K562 (cell line): ENCODE results near the gene CHST14. TPM values are rescaled to one million over a fixed set of nuclear protein-coding genes. Genes with fewer than 3 reads are reported as not detected.

Source experiments
- ATAC-seq: fragments of 200-7000 bp; cut with Tn5 transposase; 3 replicates; pipeline ENCODE4 v1.9.1; 2020; ENCODE audit warnings: moderate library complexity
- BruUV-seq: library from RNA; stranded (reverse); fragments of 400-500 nt; replicated peaks from 2 replicates; lab custom pipeline; 2021; lab: Mats Ljungman, UMichigan
- CTCF ChIA-PET: fragments of 300-600 bp; formaldehyde crosslinking; extraction: SDS; loops from one replicate; lab custom pipeline; 2021; ENCODE audit warnings: low intra/inter-chr PET ratio; lab: Yijun Ruan, JAX
- POLR2A ChIA-PET: fragments of 300-600, 350-650 bp; sonication (Branson Sonifier 250); formaldehyde crosslinking; extraction: SDS; loops from one replicate; lab custom pipeline; 2021; ENCODE audit warnings: antibody characterized with exemption, inconsistent platforms; lab: Yijun Ruan, JAX
- DNase-seq, 4 experiments: peaks; one replicate each; pipeline versions ENCODE4 v3.0.0 to v3.0.0-alpha.2; 2011 to 2018; ENCODE audit warnings: low spot score in 3 of 4, mixed read lengths in 3 of 4; ENCODE audit errors: extremely low read depth in 1 of 4
- FAIRE-seq: peaks from 2 replicates; lab custom pipeline; 2011; peaks lifted over from hg19 to GRCh38; lab: Jason Lieb, UNC
- H2AFZ ChIP-seq: 2 replicates; pipeline ENCODE4 v1.6.0; 2011; ENCODE audit warnings: low read depth, low read length, control low read depth, inconsistent platforms
- H3K27ac ChIP-seq: fragments of 200-600 bp; 3 replicates; pipeline ENCODE4 v1.8.0; 2011; ENCODE audit warnings: low read depth, mild to moderate bottlenecking, control low read depth, inconsistent platforms, low read length, moderate library complexity, mixed read lengths; ENCODE audit errors: extremely low read depth
- H3K27me3 ChIP-seq, 2 experiments: fragments of 300-600 bp in 1 of 2; 2 replicates in 1 of 2; 3 replicates in 1 of 2; pipeline versions ENCODE4 v1.6.0 to v1.8.0; 2011; ENCODE audit warnings: inconsistent platforms in 2 of 2, low read length in 2 of 2, mild to moderate bottlenecking in 1 of 2, mixed read lengths in 1 of 2, moderate library complexity in 1 of 2; ENCODE audit not compliant: control insufficient read depth in 2 of 2, insufficient read depth in 2 of 2
- H3K36me3 ChIP-seq: fragments of 300-600 bp; 3 replicates; pipeline ENCODE4 v1.8.0; 2011; ENCODE audit warnings: mild to moderate bottlenecking, low read length, inconsistent platforms; ENCODE audit not compliant: control insufficient read depth, insufficient read depth
- H3K4me1 ChIP-seq, 2 experiments: fragments of 200-600 bp in 1 of 2; replicated peaks in 1 of 2; 2 replicates in 1 of 2; 3 replicates in 1 of 2; pipeline versions ENCODE4 v1.5.1 to v1.8.0; 2011; ENCODE audit warnings: inconsistent platforms in 2 of 2, low read length in 2 of 2, mild to moderate bottlenecking in 1 of 2, mixed read lengths in 1 of 2, moderate library complexity in 1 of 2; ENCODE audit not compliant: control insufficient read depth in 2 of 2, insufficient read depth in 2 of 2
- H3K4me2 ChIP-seq: 2 replicates; pipeline ENCODE4 v1.6.1; 2011; ENCODE audit warnings: low read length, control low read depth, inconsistent platforms, mixed read lengths; ENCODE audit not compliant: insufficient read depth
- H3K4me3 ChIP-seq: fragments of 200-600 bp; sonication (generic), shearing (Covaris generic); 2 replicates; pipeline ENCODE4 v1.5.1; 2016; ENCODE audit warnings: control low read depth, inconsistent platforms
- H3K79me2 ChIP-seq: fragments of 200-600 bp; 3 replicates; pipeline ENCODE4 v1.8.0; 2011; ENCODE audit warnings: low read length, inconsistent platforms; ENCODE audit not compliant: control insufficient read depth, insufficient read depth
- H3K9ac ChIP-seq, 2 experiments: 2 replicates each; pipeline versions ENCODE4 v1.6.0 to v1.6.1; 2011; ENCODE audit warnings: low read depth in 2 of 2, low read length in 2 of 2, control low read depth in 1 of 2, inconsistent platforms in 1 of 2, mild to moderate bottlenecking in 1 of 2, mixed read lengths in 1 of 2; ENCODE audit not compliant: insufficient read depth in 1 of 2
- H3K9me1 ChIP-seq: one replicate; pipeline ENCODE4 v1.6.0; 2011; ENCODE audit warnings: inconsistent platforms, mild to moderate bottlenecking, low read length, moderate library complexity; ENCODE audit not compliant: control insufficient read depth, insufficient read depth
- H3K9me3 ChIP-seq: replicated peaks from 2 replicates; pipeline ENCODE4 v1.5.1; 2011; ENCODE audit warnings: low read depth, low read length, inconsistent platforms; ENCODE audit not compliant: control insufficient read depth, insufficient read depth
- H4K20me1 ChIP-seq: replicated peaks from 2 replicates; pipeline ENCODE4 v1.6.1; 2011; ENCODE audit warnings: low read length, inconsistent platforms, mixed read lengths; ENCODE audit not compliant: control insufficient read depth, insufficient read depth
- ARHGAP35 ChIP-seq: fragments of 450-650 bp; IDR thresholded peaks from 2 replicates; pipeline ENCODE4 v1.6.1; 2018; ENCODE audit not compliant: partially characterized antibody
- ATF3 ChIP-seq, 2 experiments: fragments of 450-650 bp in 1 of 2; sonication (generic) in 1 of 2; formaldehyde crosslinking in 1 of 2; IDR thresholded peaks in 1 of 2; conservative IDR thresholded peaks in 1 of 2; 2 replicates each; pipeline versions ENCODE4 v1.6.1 to v1.8.1; 2016 to 2023; ENCODE audit warnings: mild to moderate bottlenecking in 2 of 2, moderate library complexity in 2 of 2, inconsistent platforms in 1 of 2, missing genetic modification reagents in 1 of 2
- CEBPG ChIP-seq, 3 experiments: fragments of 200-800 bp in 1 of 3; sonication (Bioruptor generic) in 1 of 3; sonication (generic) in 1 of 3; formaldehyde crosslinking in 1 of 3; IDR thresholded peaks in 2 of 3; conservative IDR thresholded peaks in 1 of 3; 2 replicates each; pipeline versions ENCODE4 v1.6.1 to v1.8.0; 2016 to 2022; ENCODE audit warnings: missing compliant biosample characterization in 2 of 3, missing genetic modification characterization in 2 of 3, mild to moderate bottlenecking in 1 of 3, missing genetic modification reagents in 1 of 3
- ESRRB ChIP-seq: fragments of 250-450 bp; sonication (Bioruptor Pico); IDR thresholded peaks from 2 replicates; pipeline ENCODE4 v1.5.0; 2020; ENCODE audit warnings: mild to moderate bottlenecking, moderate library complexity, borderline replicate concordance
- IFI16 ChIP-seq: fragments of 250-450 bp; sonication (Bioruptor Pico); IDR thresholded peaks from 2 replicates; pipeline ENCODE4 v2.1.2; 2022; ENCODE audit warnings: mild to moderate bottlenecking, inconsistent platforms
- SFPQ ChIP-seq: fragments of 200-400 bp; formaldehyde crosslinking; IDR thresholded peaks from 2 replicates; pipeline ENCODE4 v1.6.1; 2017; ENCODE audit warnings: mild to moderate bottlenecking, low read depth, low read length, moderate library complexity
- SMAD1 ChIP-seq: fragments of 150-350 bp; IDR thresholded peaks from 2 replicates; pipeline ENCODE4 v1.6.1; 2014; ENCODE audit warnings: low read length, low read depth; ENCODE audit not compliant: partially characterized antibody
- SPI1 ChIP-seq: IDR thresholded peaks from 2 replicates; pipeline ENCODE4 v1.6.1; 2011; ENCODE audit warnings: low read depth, low read length, control low read depth, borderline replicate concordance
- WGBS: fragments of 100-300 bp; shearing (Covaris generic); methylation state at CpG from one replicate; pipeline ENCODE4 v1.1.6; 2016; ENCODE audit warnings: low coverage, mixed read lengths; ENCODE audit not compliant: insufficient coverage; ENCODE audit errors: missing lambda C conversion rate; 5-methylcytosine and 5-hydroxymethylcytosine counted together
- in situ Hi-C: fragments of 300-500 bp; cut with MboI; formaldehyde crosslinking; loops from 4 replicates; pipeline ENCODE4 v1.15.0; 2018; ENCODE audit warnings: inconsistent platforms, mixed read lengths
- intact Hi-C: fragments of 100-400 bp; cut with micrococcal nuclease; formaldehyde crosslinking; loops from 2 replicates; pipeline ENCODE4 v1.14.2; 2022
- polyA plus RNA-seq, 8 experiments: library from polyadenylated mRNA; depleted of rRNA in 4 of 8; stranded (reverse) in 5 of 8; unstranded in 3 of 8; fragments of >200 nt; fragmentation: Nextera tagmentation in 2 of 8; fragmentation: Illumina TruSeq in 1 of 8; extraction: Ambion mirVana in 2 of 8; extraction: Trizol in 1 of 8; gene quantifications; 2 replicates each; pipeline versions ENCODE4 v1.2.1 to v1.2.3, GENCODE V29; 2011 to 2014; ENCODE audit warnings: inconsistent platforms in 1 of 8, missing spikeins in 1 of 8
- total RNA-seq, 7 experiments: library from RNA; depleted of rRNA in 6 of 7; stranded (reverse); fragments of >200 nt in 6 of 7; fragmentation: Illumina TruSeq in 2 of 7; extraction: Trizol in 2 of 7; gene quantifications; 2 replicates each; pipeline versions ENCODE4 v1.2.1 to v1.2.3, GENCODE V29; 2011 to 2021; ENCODE audit warnings: low replicate concordance in 1 of 7

CHST14 gene
- total and polyA plus RNA-seq, 9 of the 15 experiments (the other 6 are each of a cell fraction or from before 2014, with no cell fraction given): 1.6 to 12.1 (median 4.5) TPM

- peaks cover 35 to 50% of the 10 kb centered on the region in 2 experiments for H3K4me1 ChIP-seq
- TF ChIP-seq SFPQ: no peak
- TF ChIP-seq, all 486 proteins: peak for 0
- no peak overlapping the region for H3K4me2 ChIP-seq
- no peaks in the 10 kb centered on the region; the same call in 1 of the 2 replicates for H4K20me1 ChIP-seq
- no peaks in the 10 kb centered on the region for H3K27me3 ChIP-seq
- H3K9me3 ChIP-seq: no peaks in the 10 kb centered on the region
- FAIRE-seq (no peak), ATAC-seq (no peak), DNase-seq (no peak)
- H3K9ac ChIP-seq: peak overlapping the region in 1 of 2 experiments; percentile 39; a peak in 1 of 4 replicates
- in situ Hi-C loops: no loop called here
- H3K4me3 ChIP-seq: no peak overlapping the region
- TSS peak; percentile 9 for BruUV-seq
- peaks cover 10% of the 10 kb centered on the region for H3K79me2 ChIP-seq
- H3K27ac ChIP-seq: no peak overlapping the region
- CTCF ChIA-PET: no interaction called here
- H2AFZ ChIP-seq: no peak overlapping the region
- H3K36me3 ChIP-seq: peaks cover 57% of the 10 kb centered on the region
- intact Hi-C loops: no loop called here
- POLR2A ChIA-PET: interaction anchor here (1.1 kb wide), 1 partner anchor 11 kb away, joined by 3 read pairs; no protein-coding TSS in a partner anchor
- no peaks in the 10 kb centered on the region for H3K9me1 ChIP-seq
These were observed 3.5 kb upstream of the CHST14 start for GRCh38 chr15:40467261-40467615.

- Histone ChIP-seq H3K9ac (no peak overlapping the region; a peak in 1 of 4 replicates), H3K79me2 (peaks cover 15% of the 10 kb centered on the region), H3K9me1 (no peaks in the 10 kb centered on the region), H3K4me1 (peaks cover 37 to 52% of the 10 kb centered on the region in 2 experiments), H3K4me2 (no peak overlapping the region), H4K20me1 (no peaks in the 10 kb centered on the region; the same call in 1 of the 2 replicates), H3K36me3 (peaks cover 41% of the 10 kb centered on the region), H2AFZ (no peak overlapping the region), H3K27me3 (no peaks in the 10 kb centered on the region), H3K9me3 (no peaks in the 10 kb centered on the region), H3K27ac (no peak overlapping the region), H3K4me3 (no peak overlapping the region)
- CTCF ChIA-PET: no interaction called here
- BruUV-seq: no TSS peak
- no peak for ATAC-seq
- FAIRE-seq: peak; percentile 54
- POLR2A ChIA-PET: interaction anchor here (0.7 to 2.2 kb wide), 5 partner anchors 10 to 30 kb away, joined by 3 to 15 read pairs (median 6); no protein-coding TSS in a partner anchor
- DNase-seq: peak in 1 of 4 experiments; percentile 37
- intact Hi-C loops (no loop called here), in situ Hi-C loops (no loop called here)
- 46% methylated on average over 3 of the region's 4 CpGs for WGBS
- no peak for TF ChIP-seq CEBPG (CRISPR knock-in tag; IDR thresholded peaks at IDR 0.05)
- no peak for TF ChIP-seq CEBPG (tag; conservative IDR thresholded peaks at IDR 0.05 in 1 of 2, IDR thresholded peaks at IDR 0.05 in 1 of 2)
- no peak for TF ChIP-seq ARHGAP35
- TF ChIP-seq ATF3 (IDR thresholded peaks at IDR 0.05): no peak
- TF ChIP-seq ATF3 (CRISPR knock-in tag; conservative IDR thresholded peaks at IDR 0.05): no peak
- no peak for TF ChIP-seq SMAD1
- no peak for TF ChIP-seq ESRRB (CRISPR knock-in tag)
- no peak for TF ChIP-seq IFI16 (CRISPR knock-in tag)
- TF ChIP-seq SPI1: peak; percentile 86
These were observed 1.9 kb upstream of the CHST14 start for GRCh38 chr15:40468898-40469331.
